Limb (tissue), 2 donors: ENCODE results near the gene MED26.

ENCODE experiments used
- DNase-seq, 2 donors: peaks; one replicate each; pipeline ENCODE4 v3.0.0-alpha.2; 2016; ENCODE audit errors: extremely low spot score in 2 of 2

MED26 gene

DNA sequence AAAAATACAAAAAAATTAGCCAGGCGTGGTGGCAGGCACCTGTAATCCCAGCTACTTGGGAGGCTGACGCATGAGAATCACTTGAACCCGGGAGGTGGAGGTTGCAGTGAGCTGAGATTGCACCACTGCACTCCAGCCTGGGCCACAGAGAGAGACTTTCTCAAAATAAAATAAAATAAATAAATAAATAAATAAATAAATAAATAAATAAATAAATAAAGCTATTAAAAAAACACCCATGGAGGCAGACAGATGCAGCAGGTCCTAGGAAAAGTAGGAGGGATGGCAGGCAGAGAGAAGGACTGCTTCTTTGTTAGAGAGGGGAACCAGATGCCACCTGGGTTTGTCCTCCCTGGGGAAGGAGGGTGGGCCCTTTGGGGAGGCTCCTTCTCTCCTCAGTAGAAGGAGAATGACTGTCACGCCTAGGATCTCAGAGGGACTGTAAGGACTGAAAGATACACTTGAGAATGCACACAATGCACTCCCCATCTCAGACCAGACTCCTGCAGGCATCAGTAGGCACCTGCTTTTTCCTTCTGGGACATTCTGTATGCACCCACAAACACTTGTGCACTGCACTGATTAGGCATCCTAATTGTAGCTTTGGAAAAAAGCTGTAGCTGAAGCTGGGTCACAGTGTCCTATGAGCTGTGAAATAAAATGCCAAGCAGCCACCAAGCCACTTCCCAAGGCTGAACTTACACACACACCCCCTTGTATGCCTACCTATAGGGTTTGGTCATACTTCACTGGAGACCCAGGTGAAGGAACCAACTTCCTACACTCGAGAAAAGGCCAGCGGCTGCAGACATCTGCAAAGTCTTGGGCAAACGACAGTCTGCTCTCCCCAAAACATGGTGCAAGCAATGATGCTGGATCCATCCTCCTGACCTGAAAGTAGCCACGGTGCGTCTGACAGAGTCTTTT lies 36.9 kb downstream of the MED26 start:
- DNase-seq: no peak

GRCh38 chr19:16589917-16590316 lies 38.1 kb downstream of the MED26 start:
- DNase-seq: no peak

- no peak for DNase-seq
Measured at GRCh38 chr19:16588824-16589577, 39.0 kb downstream of the MED26 start.

GRCh38 chr19:16587833-16588823 lies 39.9 kb downstream of the MED26 start:
- no peak for DNase-seq

DNA sequence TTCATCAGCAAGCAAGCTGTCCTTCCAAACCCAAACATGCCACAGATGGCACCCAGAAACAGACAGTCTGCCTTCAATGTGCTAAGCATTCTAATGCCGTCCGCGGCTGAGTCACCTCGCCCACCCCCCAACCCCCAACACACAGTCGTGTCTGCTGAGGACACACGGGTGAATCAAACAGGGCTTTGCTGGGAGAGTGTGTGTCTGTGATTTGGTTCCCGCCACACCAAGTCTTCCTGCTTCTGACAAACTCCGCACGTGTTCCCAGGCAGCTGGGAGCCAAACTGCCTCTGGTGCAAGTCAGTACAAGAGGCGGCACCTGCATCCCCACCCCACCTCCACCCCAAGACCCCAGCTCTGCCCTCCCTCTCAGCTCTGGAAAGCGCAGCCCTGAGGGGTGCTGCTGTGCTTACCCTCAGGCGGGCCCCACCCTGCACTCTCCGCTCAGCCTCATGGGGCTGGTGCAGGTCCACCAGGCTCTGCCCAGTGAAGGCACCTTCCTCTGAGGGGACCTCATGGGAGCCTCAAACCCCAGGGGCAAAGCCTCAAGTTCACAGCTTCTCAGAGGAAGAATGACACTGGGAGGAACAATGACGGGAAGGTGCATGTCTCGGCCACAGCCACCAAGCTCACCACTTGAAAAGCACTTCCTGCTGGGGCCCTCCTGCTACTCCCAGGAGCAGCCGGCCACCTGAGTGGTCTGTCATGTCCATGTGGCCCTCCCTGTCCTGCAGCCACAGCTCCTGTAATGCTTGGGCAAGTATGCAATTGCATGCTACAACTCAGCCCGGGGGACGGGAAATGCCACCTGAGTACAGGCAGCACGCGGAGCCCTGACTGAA lies 40.8 kb downstream of the MED26 start:
- DNase-seq: no peak

DNA sequence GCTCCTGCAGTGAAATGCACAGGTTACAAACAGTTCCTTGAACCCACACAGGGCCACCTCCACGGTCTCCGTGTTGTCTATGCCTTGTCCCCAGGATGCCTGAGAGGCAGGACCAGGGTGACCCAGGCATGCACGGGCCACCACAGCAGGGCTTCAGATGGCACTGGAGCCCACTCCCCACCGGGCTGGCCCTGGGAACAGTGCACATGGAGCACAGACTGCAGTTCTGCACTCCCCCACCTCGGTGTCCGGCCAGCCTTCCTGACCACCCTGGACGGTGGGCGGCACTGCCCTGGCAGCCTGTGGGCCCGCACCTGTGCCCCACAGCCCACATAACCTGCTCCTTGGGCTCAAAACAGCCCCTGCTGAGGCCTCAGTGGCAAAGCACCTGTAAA lies 41.5 kb downstream of the MED26 start:
- no peak for DNase-seq

DNA sequence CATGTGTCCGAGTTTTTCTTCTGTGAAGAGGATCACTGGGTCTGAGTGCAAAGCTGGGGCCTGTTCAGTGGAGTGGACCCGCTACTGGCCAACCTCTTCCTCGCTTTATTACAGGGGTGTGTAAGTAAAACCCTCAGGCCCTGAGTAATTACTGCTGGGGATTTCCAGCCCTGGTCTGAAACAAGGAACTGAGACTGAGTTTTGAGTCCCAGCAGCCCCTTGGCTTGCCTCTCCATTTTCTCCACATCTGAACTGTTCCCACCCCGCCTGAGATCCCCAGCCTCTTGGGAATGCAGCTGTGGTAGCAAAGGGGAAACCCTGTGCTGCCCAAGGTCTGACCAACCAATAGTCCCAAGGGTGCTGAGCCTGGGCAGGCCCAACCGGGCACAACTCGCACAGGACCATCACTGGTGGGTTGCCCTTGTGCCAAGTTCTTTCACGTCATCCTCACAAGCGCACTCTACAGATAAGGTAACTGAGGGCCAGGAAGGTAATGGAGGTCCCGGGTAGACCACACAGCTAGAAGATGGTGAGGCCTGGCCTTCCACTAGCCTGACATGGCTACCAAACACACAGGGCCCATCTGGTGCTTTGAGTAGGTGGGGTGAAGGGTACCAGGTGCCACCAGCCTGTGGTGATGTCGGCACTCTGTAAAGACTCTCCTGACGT lies 42.1 kb downstream of the MED26 start:
- no peak for DNase-seq

GRCh38 chr19:16585094-16585801 lies 42.8 kb downstream of the MED26 start:
- DNase-seq: no peak

GRCh38 chr19:16584248-16585093 lies 43.5 kb downstream of the MED26 start:
- DNase-seq: peak; percentile 59 to 62

DNA sequence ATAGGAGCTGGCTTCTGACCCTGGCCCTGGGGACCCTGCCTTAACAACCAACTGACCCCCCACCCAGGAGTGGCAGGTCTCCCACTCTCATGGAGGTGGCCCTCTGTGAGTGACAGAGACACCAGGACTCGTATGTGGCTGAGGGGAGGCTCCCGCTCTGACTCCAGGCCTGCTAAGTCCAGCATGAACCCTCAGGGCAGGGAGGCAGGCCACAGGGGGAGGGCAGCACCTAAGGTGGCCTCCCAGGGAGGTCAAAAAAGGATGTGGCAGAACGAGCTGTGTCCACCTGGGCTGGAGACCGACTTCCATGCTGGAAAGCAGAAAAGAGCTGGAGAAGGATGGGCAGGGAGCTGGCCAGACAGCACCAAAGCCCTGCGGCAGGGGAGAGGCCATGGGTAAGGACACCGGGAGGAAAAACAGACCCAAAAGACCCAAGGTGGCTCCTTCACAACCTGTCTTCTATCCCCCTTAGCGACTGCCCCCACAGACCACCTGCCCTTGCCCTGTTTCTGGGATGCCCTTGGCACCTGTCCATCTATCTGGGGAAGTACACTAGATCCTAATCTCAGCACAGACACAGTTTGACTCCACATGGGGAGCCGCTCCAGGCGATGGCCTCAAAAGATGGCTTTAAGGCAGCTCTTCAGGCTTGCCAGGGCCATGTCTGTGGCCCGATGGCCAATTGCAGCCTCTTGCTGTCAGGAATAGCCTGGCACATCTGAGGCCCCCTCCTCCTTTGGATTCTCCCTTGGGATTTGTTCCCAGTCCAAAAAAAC lies 45.3 kb downstream of the MED26 start:
- no peak for DNase-seq

GRCh38 chr19:16581971-16582343 lies 46.0 kb downstream of the MED26 start:
- no peak for DNase-seq

DNA sequence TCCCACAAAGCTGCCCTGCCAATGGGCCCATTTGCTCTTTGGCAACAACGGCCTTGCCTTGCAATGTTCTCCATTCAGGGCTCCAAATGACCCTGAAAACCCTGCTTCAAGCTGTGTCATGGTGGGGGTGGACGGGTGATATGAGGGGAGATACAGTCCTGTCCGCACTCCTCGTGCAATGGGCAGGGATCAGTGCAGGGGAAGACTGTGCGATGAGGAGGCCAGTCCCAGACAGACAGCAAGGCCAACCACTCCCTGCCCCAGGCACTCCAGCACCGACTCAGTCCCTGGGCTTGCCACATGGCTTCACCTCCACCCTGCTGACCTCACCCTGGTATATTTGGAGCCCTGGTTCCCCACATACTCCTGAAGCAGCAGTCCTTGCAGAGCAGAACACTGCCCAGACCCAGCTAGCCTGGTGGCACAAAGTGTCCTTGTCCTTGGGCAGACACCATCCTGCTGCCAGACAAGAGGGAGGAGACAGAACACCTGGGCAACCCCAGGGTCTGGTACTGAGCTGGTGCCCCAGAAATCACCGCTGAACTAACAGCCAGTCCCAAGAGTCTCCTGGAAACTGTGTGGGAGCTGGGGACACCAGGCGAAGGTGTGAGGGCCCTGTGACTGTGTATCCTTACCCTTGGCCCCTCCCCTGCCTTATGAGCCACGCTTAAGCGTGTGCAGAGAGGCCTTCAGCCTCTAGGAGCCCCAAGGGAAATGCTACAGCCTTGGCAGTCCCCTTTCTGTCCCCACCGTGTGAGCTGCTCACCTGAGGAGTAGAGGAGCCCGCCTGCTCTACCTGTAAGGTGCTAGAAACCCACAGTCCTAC lies 46.6 kb downstream of the MED26 start:
- no peak for DNase-seq

GRCh38 chr19:16579381-16579780 lies 48.6 kb downstream of the MED26 start:
- DNase-seq: no peak

DNA sequence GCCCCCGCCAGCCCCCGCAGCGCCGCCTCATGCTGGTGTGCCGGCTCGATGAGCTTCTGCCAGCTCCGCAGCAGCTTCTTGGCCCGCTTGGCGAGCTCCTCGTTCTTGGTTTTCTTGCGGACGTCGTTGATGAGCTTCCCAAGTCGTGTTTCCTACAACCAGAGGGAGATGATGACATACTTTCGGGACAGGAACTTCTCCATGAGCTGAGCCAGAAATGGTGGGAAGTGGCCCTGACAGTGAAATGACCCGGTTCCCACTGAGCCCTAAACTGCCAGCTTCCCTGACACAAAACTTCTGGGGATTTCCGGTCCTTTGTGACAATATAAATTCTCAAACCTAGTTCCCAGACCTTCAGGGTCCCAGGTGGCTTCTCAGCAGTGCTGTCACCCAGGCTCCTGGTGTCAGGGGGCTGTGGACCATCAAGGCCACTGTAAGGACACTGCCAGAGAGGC lies 50.4 kb downstream of the MED26 start:
- no peak for DNase-seq

DNA sequence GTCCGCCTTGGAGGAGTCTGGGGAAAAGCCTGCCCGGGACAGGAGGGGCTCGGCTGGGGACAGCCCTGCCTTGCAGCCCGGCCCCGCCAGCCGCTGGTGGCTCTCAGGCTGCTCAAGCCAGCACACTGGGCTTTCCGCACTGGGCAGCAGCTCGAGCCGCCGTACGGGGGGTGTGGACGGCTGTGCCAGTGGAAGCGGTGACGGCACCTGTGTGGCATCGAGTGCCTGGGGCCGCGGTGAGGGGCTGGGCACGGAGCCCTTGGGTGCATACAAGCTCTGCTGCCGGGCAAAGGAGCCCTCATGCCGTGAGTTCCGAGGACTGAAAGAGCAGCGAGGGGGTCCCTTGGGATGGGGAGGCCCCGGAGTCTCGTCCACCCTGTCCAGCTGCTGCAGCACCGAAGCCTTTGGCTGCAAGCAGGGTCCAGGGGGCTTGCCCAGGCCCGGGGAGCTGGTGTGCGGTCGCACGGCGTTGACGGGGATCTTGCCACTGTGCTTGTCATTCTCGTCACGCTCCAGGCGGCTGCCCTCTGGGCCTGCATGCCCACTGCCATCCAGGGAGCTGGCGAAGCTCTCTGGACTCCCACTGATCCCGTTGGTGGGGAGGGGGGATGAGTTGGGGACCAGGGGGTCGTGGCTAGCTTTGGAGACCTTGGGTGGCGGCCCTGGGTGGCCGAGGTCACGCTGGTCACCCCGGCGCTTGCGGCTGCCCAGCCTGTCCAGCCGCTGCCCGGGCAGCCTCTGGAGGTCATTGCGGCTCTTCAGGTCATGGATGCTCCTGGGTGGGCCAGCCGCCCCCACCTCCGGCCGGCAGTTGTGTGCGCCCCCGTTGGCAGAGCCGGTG lies 51.1 kb downstream of the MED26 start:
- no peak for DNase-seq
